CD4-positive, alpha-beta T cell (primary cell): ENCODE results near the gene ADAM30. TPM values are rescaled to one million over a fixed set of nuclear protein-coding genes. Genes with fewer than 3 reads are reported as not detected.

Experiments
- ATAC-seq: fragments of 200-7000 bp; cut with Tn5 transposase; one replicate; pipeline ENCODE4 v1.10.0; 2022; ENCODE audit warnings: mild to moderate bottlenecking; ENCODE audit not compliant: poor library complexity
- CTCF ChIA-PET: fragments of 350-600 bp; sonication (Branson Sonifier 250); formaldehyde crosslinking; loops from one replicate; lab custom pipeline; 2021; ENCODE audit warnings: antibody characterized with exemption, inconsistent platforms; lab: Charles Lee
- POLR2A ChIA-PET: fragments of 350-600 bp; sonication (Branson Sonifier 250); formaldehyde crosslinking; loops from one replicate; lab custom pipeline; 2021; ENCODE audit warnings: antibody characterized with exemption, inconsistent platforms; lab: Charles Lee
- DNase-seq, 14 experiments: peaks; one replicate each; pipeline ENCODE4 v3.0.0-alpha.2; 2013 to 2020; ENCODE audit warnings: mixed read lengths in 2 of 14
- H3K27ac ChIP-seq, 2 donors: one replicate each; pipeline versions ENCODE4 v1.5.1 to v1.7.0; 2013; ENCODE audit warnings: low read length in 2 of 2, low read depth in 1 of 2, mild to moderate bottlenecking in 1 of 2
- H3K27me3 ChIP-seq, 2 experiments: 1 replicate in 1 of 2; 2 replicates in 1 of 2; pipeline versions ENCODE4 v1.6.1 to v1.7.0; 2013; ENCODE audit warnings: low read length in 2 of 2, control low read depth in 1 of 2, mild to moderate bottlenecking in 1 of 2, moderate library complexity in 1 of 2; ENCODE audit not compliant: insufficient read depth in 2 of 2, control insufficient read depth in 1 of 2
- H3K36me3 ChIP-seq: one replicate; pipeline ENCODE4 v1.6.1; 2013; ENCODE audit warnings: low read length, control low read depth; ENCODE audit not compliant: insufficient read depth
- H3K4me1 ChIP-seq: one replicate; pipeline ENCODE4 v1.6.1; 2013; ENCODE audit warnings: low read length, control low read depth; ENCODE audit not compliant: insufficient read depth
- H3K4me3 ChIP-seq: one replicate; pipeline ENCODE4 v1.5.1; 2013; ENCODE audit warnings: mild to moderate bottlenecking, low read length, moderate library complexity
- H3K9me3 ChIP-seq, 2 experiments: 1 replicate in 1 of 2; 2 replicates in 1 of 2; pipeline versions ENCODE4 v1.6.1 to v1.7.0; 2013; ENCODE audit warnings: low read length in 2 of 2, mild to moderate bottlenecking in 2 of 2, control low read depth in 1 of 2, moderate library complexity in 1 of 2; ENCODE audit not compliant: control insufficient read depth in 1 of 2, insufficient read depth in 1 of 2
- H3K27ac Mint-ChIP-seq: one replicate; pipeline ENCODE4 v1.8.0; 2020; ENCODE audit warnings: mixed read lengths
- H3K27me3 Mint-ChIP-seq: one replicate; pipeline ENCODE4 v1.8.0; 2021; ENCODE audit warnings: mixed read lengths
- H3K36me3 Mint-ChIP-seq: one replicate; pipeline ENCODE4 v1.8.0; 2021; ENCODE audit warnings: low read depth, mixed read lengths
- H3K4me1 Mint-ChIP-seq: one replicate; pipeline ENCODE4 v1.8.0; 2021; ENCODE audit warnings: low read depth, mixed read lengths
- H3K4me3 Mint-ChIP-seq: one replicate; pipeline ENCODE4 v1.8.0; 2020; ENCODE audit warnings: mild to moderate bottlenecking, mixed read lengths
- H3K9me3 Mint-ChIP-seq: one replicate; pipeline ENCODE4 v1.8.0; 2020; ENCODE audit warnings: mixed read lengths
- CTCF ChIP-seq: fragments of 200-600 bp; IDR thresholded peaks from one replicate; pipeline ENCODE4 v1.8.0; 2022; ENCODE audit warnings: antibody characterized with exemption, mild to moderate bottlenecking
- intact Hi-C, 2 experiments: fragments of 100-400 bp; cut with DNase I in 1 of 2; cut with micrococcal nuclease in 1 of 2; formaldehyde crosslinking; loops; one replicate each; pipeline versions ENCODE4 v1.15.1 to v1.9.0; 2023 to 2025; cut with DNase I, micrococcal nuclease
- total RNA-seq, 174 experiments: library from RNA in 2 of 174; stranded (reverse) in 2 of 174; gene quantifications; one replicate each; pipeline ENCODE4 v1.2.3 and lab custom pipeline; 2021 to 2026

ADAM30 gene
- total RNA-seq, 2 experiments from 2014 or later, result not detected

GRCh38 chr1:119874186-119874585 is 22.1 kb downstream of the ADAM30 start:
- Mint-ChIP-seq H3K27me3 (peaks cover 33% of the 10 kb centered on the region), H3K27ac (no peak overlapping the region), H3K4me3 (no peak overlapping the region), H3K4me1 (no peaks in the 10 kb centered on the region), H3K9me3 (no peaks in the 10 kb centered on the region), H3K36me3 (no peaks in the 10 kb centered on the region)
- Histone ChIP-seq H3K4me3 (no peak overlapping the region), H3K27ac (no peak overlapping the region), H3K36me3 (no peaks in the 10 kb centered on the region), H3K27me3 (peaks cover 8 to 23% of the 10 kb centered on the region in 2 experiments), H3K4me1 (no peaks in the 10 kb centered on the region), H3K9me3 (no peaks in the 10 kb centered on the region)
- ChIA-PET POLR2A (no interaction called here), CTCF (no interaction called here)
- no peak for DNase-seq
- TF ChIP-seq CTCF, result no peak
- ATAC-seq, result no peak
- intact Hi-C loops, result no loop called here

GRCh38 chr1:119873135-119874015 is 22.9 kb downstream of the ADAM30 start:
- H3K36me3 ChIP-seq, result no peaks in the 10 kb centered on the region
- Mint-ChIP-seq H3K4me1 (no peaks in the 10 kb centered on the region), H3K9me3 (no peaks in the 10 kb centered on the region), H3K4me3 (no peak overlapping the region), H3K27ac (no peak overlapping the region), H3K27me3 (peaks cover 33% of the 10 kb centered on the region), H3K36me3 (no peaks in the 10 kb centered on the region)
- CTCF ChIA-PET, result no interaction called here
- H3K4me1 ChIP-seq, result no peaks in the 10 kb centered on the region
- intact Hi-C loops, result no loop called here
- DNase-seq (no peak), ATAC-seq (no peak)
- H3K27ac ChIP-seq, result no peak overlapping the region
- POLR2A ChIA-PET, result no interaction called here
- TF ChIP-seq CTCF, result no peak
- peaks cover 8 to 21% of the 10 kb centered on the region in 2 experiments for H3K27me3 ChIP-seq
- no peak overlapping the region for H3K4me3 ChIP-seq
- no peaks in the 10 kb centered on the region for H3K9me3 ChIP-seq

GRCh38 chr1:119871881-119872280 is 24.4 kb downstream of the ADAM30 start:
- ChIA-PET POLR2A (no interaction called here), CTCF (no interaction called here)
- intact Hi-C loops, result no loop called here
- no peaks in the 10 kb centered on the region for H3K4me1 ChIP-seq
- no peak overlapping the region for H3K4me3 ChIP-seq
- Mint-ChIP-seq H3K9me3 (no peaks in the 10 kb centered on the region), H3K27ac (no peak overlapping the region), H3K36me3 (no peaks in the 10 kb centered on the region), H3K27me3 (peaks cover 33% of the 10 kb centered on the region), H3K4me1 (no peaks in the 10 kb centered on the region), H3K4me3 (no peak overlapping the region)
- DNase-seq (no peak), ATAC-seq (no peak)
- H3K27ac ChIP-seq, result no peak overlapping the region
- H3K27me3 ChIP-seq, result peaks cover 8 to 18% of the 10 kb centered on the region in 2 experiments
- H3K9me3 ChIP-seq, result no peaks in the 10 kb centered on the region
- TF ChIP-seq CTCF, result no peak
- no peaks in the 10 kb centered on the region for H3K36me3 ChIP-seq
